ENCODE results near the gene SELENOT. TPM values are rescaled to one million over a fixed set of nuclear protein-coding genes. Genes with fewer than 3 reads are reported as not detected.

The SELENOT gene
- total and polyA plus RNA-seq, 5 donors from 2014 or later, result 102 to 418 (median 307) TPM

DNA sequence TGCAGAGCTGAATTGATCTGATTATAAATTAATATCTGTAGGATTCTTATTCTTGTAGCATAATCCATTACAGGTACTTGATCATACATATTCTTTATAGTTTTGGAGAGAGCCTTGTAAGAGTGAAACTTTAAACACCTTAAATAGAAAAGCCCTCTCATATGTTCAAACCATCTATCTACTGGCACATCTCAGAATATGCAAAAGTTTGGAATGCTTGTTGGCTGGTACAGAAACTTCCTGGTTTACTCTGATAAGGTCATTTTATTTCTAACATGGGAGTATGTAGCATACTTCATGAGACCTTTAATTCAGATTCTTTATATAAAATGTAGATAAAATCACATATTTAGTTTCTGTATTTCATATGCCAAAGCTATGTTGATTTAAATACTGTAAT is 21.9 kb upstream of the SELENOT start:
- Mint-ChIP-seq H3K27me3 (no peaks in the 10 kb centered on the region), H3K36me3 (peaks cover 38% of the 10 kb centered on the region), H3K4me3 (no peak overlapping the region), H3K4me1 (peaks cover 11 to 29% (median 18%) of the 10 kb centered on the region in 4 donors), H3K9me3 (no peaks in the 10 kb centered on the region), H3K27ac (no peak overlapping the region)
- Histone ChIP-seq H3K4me1 (ENCODE audit: control insufficient read depth, insufficient read depth, low read length, poor library complexity, severe bottlenecking) (peaks cover 7% of the 10 kb centered on the region), H3K27ac (ENCODE audit: insufficient read depth, low read length, poor library complexity, severe bottlenecking) (no peak overlapping the region), H3K36me3 (ENCODE audit: control insufficient read depth, insufficient read depth, low read length) (peaks cover 62% of the 10 kb centered on the region), H3K9me3 (ENCODE audit: control insufficient read depth in 2 of 2, low read length in 2 of 2) (no peaks in the 10 kb centered on the region), H3K27me3 (ENCODE audit: control insufficient read depth, insufficient read depth, low read length) (no peaks in the 10 kb centered on the region), H3K4me3 (ENCODE audit: low read depth, low read length) (no peak overlapping the region)
- ATAC-seq (ENCODE audit: low read depth in 2 of 2) (no peak), DNase-seq (no peak)

DNA sequence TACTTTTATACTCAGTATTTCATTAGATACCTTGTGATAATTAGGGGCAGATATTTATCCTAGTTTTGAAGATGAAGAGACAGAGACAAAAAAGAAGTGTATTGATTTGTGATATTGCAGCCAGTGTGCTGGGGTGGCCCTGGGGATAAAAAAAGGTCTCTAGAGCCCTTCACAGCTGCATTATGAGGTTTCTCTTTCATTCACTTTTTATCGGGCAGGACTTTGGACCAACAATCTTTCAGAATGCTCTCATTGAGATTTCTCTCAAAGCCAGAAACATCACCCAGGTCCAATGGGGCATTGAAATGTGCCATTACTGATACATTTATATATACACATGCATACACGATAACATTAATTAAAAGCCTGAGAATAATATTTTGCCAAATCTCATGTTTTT is 20.5 kb upstream of the SELENOT start:
- Histone ChIP-seq H3K4me1 (ENCODE audit: control insufficient read depth, insufficient read depth, low read length, poor library complexity, severe bottlenecking) (peaks cover 7% of the 10 kb centered on the region), H3K27me3 (ENCODE audit: control insufficient read depth, insufficient read depth, low read length) (no peaks in the 10 kb centered on the region), H3K27ac (ENCODE audit: insufficient read depth, low read length, poor library complexity, severe bottlenecking) (no peak overlapping the region), H3K4me3 (ENCODE audit: low read depth, low read length) (peak overlapping the region; percentile 26), H3K9me3 (ENCODE audit: control insufficient read depth in 2 of 2, low read length in 2 of 2) (no peaks in the 10 kb centered on the region), H3K36me3 (ENCODE audit: control insufficient read depth, insufficient read depth, low read length) (peaks cover 53% of the 10 kb centered on the region)
- DNase-seq (no peak), ATAC-seq (ENCODE audit: low read depth in 2 of 2) (no peak)
- peaks cover 7 to 24% (median 15%) of the 10 kb centered on the region in 4 donors for H3K4me1 Mint-ChIP-seq
- no peaks in the 10 kb centered on the region for H3K27me3 Mint-ChIP-seq
- H3K36me3 Mint-ChIP-seq, result peaks cover 28% of the 10 kb centered on the region
- H3K27ac Mint-ChIP-seq, result peak overlapping the region; percentile 32 to 81 (median 63)
- H3K9me3 Mint-ChIP-seq, result no peaks in the 10 kb centered on the region
- H3K4me3 Mint-ChIP-seq, result no peak overlapping the region

DNA sequence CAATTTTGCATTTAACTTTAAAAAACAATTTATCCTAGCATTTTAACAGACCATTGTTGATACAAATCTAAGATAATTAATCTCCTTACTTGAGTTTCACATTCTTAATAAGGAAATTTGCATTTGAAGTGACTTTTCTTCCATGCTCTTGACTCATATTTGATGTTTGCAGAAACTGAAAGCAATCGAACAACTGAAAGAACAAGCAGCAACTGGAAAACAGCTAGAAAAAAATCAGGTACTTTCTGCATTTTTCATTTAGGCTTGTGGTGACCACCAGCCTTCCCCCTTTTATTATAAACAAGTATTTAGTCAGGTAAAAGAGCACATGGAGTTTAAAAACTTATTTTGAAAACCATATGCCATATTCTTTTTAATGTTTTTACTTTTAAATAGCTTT is 20.1 kb upstream of the SELENOT start:
- no peak overlapping the region for H3K4me3 Mint-ChIP-seq
- no peaks in the 10 kb centered on the region for H3K27me3 Mint-ChIP-seq
- peaks cover 24% of the 10 kb centered on the region for H3K36me3 Mint-ChIP-seq
- Histone ChIP-seq H3K9me3 (ENCODE audit: control insufficient read depth in 2 of 2, low read length in 2 of 2) (no peaks in the 10 kb centered on the region), H3K27ac (ENCODE audit: insufficient read depth, low read length, poor library complexity, severe bottlenecking) (peak overlapping the region; percentile 25), H3K4me1 (ENCODE audit: control insufficient read depth, insufficient read depth, low read length, poor library complexity, severe bottlenecking) (peaks cover 7% of the 10 kb centered on the region), H3K27me3 (ENCODE audit: control insufficient read depth, insufficient read depth, low read length) (no peaks in the 10 kb centered on the region), H3K36me3 (ENCODE audit: control insufficient read depth, insufficient read depth, low read length) (peaks cover 50% of the 10 kb centered on the region), H3K4me3 (ENCODE audit: low read depth, low read length) (peak overlapping the region; percentile 26)
- peaks cover 4 to 24% (median 12%) of the 10 kb centered on the region in 4 donors for H3K4me1 Mint-ChIP-seq
- ATAC-seq (ENCODE audit: low read depth in 2 of 2) (no peak), DNase-seq (peak in 1 of 3 donors; percentile 51)
- peak overlapping the region in 2 of 3 donors; percentile 10 to 81 for H3K27ac Mint-ChIP-seq
- H3K9me3 Mint-ChIP-seq, result no peaks in the 10 kb centered on the region

DNA sequence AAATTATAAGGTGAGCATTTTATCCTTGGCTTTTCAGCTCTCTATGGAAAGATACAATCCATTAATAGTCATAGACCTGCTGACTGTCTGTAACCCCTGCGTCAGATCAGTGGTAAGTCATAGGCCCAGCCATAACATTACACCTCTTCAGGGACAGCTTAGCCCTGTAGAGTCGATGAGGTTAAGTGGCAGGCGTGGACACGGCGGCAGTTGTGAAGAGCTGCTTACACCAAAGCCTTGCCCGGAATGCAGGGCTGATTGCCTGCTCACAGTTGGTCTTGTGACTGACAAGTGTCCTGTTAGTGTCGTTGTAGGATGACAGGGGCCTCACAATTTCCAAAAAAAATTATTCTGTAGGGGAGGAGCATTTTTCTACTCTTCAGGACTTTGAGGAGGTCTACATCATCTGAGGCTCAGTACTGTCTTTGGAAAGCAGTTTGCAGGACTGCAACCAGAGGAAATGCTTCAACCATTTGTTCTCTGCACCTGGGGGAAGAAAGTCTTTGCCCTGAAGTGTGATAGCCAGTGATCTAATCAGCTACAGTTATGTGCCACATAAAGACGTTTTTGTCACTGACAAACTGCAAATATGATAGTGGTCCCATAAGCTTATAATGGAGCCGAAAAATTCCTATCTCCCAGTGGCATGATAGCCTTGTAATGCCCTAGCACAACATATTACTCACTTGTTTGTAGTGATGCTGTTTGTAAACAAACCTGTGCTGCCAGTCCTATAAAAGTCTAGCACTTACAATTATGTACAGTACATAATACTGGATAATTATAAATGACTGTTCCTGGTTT is 14.9 kb upstream of the SELENOT start:
- Histone ChIP-seq H3K4me1 (ENCODE audit: control insufficient read depth, insufficient read depth, low read length, poor library complexity, severe bottlenecking) (peaks cover 3% of the 10 kb centered on the region), H3K27me3 (ENCODE audit: control insufficient read depth, insufficient read depth, low read length) (no peaks in the 10 kb centered on the region), H3K9me3 (ENCODE audit: control insufficient read depth in 2 of 2, low read length in 2 of 2) (no peaks in the 10 kb centered on the region), H3K4me3 (ENCODE audit: low read depth, low read length) (no peak overlapping the region), H3K36me3 (ENCODE audit: control insufficient read depth, insufficient read depth, low read length) (peaks cover 25% of the 10 kb centered on the region), H3K27ac (ENCODE audit: insufficient read depth, low read length, poor library complexity, severe bottlenecking) (no peak overlapping the region)
- Mint-ChIP-seq H3K36me3 (peaks cover 13% of the 10 kb centered on the region), H3K4me3 (no peak overlapping the region), H3K4me1 (peaks cover 11 to 19% (median 14%) of the 10 kb centered on the region in 4 donors), H3K9me3 (no peaks in the 10 kb centered on the region), H3K27ac (peak overlapping the region in 1 of 3 donors; percentile 68), H3K27me3 (no peaks in the 10 kb centered on the region)
- no peak for DNase-seq
- no peak for ATAC-seq (ENCODE audit: low read depth in 2 of 2)

DNA sequence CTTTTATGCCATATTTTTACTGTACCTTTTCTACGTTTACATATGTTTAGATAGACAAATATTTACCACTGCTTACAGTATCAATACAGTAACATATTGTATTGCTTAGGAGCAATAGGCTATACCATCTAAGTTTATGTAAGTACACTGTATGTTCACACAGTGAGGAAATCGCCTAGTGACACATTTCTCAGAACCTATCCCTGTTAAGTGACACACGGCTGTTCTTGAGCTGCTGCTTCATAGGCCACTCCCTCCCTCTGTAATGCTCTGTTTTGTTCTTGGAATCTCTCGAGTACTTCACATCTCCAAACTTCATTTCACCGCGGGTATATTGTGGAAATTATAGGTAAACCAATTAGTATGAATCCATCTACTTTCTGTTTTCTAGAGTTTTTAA is 13.4 kb upstream of the SELENOT start:
- Mint-ChIP-seq H3K36me3 (peaks cover 9% of the 10 kb centered on the region), H3K4me1 (peaks cover 7 to 20% (median 13%) of the 10 kb centered on the region in 4 donors), H3K27ac (peak overlapping the region in 2 of 3 donors; percentile 1 to 42), H3K4me3 (no peak overlapping the region), H3K27me3 (no peaks in the 10 kb centered on the region), H3K9me3 (no peaks in the 10 kb centered on the region)
- DNase-seq (peak in 1 of 3 donors; percentile 57), ATAC-seq (ENCODE audit: low read depth in 2 of 2) (peak; percentile 51 to 58)
- Histone ChIP-seq H3K27me3 (ENCODE audit: control insufficient read depth, insufficient read depth, low read length) (no peaks in the 10 kb centered on the region), H3K27ac (ENCODE audit: insufficient read depth, low read length, poor library complexity, severe bottlenecking) (no peak overlapping the region), H3K4me3 (ENCODE audit: low read depth, low read length) (no peak overlapping the region), H3K36me3 (ENCODE audit: control insufficient read depth, insufficient read depth, low read length) (peaks cover 13% of the 10 kb centered on the region), H3K9me3 (ENCODE audit: control insufficient read depth in 2 of 2, low read length in 2 of 2) (no peaks in the 10 kb centered on the region), H3K4me1 (ENCODE audit: control insufficient read depth, insufficient read depth, low read length, poor library complexity, severe bottlenecking) (no peaks in the 10 kb centered on the region)

DNA sequence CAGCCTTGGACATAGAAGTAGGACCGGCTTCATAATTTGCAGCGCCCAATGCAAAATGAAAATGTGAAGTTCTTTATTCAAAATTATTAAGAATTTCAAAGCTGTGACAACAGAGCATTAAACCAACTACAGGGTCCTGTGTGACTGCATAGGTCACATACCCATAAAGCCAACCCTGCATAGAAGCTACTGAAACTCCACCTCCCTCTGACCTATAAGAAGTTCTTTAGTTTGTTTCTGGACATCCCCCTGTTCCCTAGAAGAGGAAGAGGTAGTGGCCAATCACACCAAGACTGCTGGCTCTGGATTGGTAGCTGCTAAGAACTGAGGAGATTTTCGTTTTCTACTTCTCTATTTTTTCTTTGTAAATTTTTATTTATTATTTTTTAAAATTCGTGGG is 9.0 kb upstream of the SELENOT start:
- H3K4me3 ChIP-seq (ENCODE audit: low read depth, low read length), result no peak overlapping the region
- H3K36me3 Mint-ChIP-seq, result no peaks in the 10 kb centered on the region

DNA sequence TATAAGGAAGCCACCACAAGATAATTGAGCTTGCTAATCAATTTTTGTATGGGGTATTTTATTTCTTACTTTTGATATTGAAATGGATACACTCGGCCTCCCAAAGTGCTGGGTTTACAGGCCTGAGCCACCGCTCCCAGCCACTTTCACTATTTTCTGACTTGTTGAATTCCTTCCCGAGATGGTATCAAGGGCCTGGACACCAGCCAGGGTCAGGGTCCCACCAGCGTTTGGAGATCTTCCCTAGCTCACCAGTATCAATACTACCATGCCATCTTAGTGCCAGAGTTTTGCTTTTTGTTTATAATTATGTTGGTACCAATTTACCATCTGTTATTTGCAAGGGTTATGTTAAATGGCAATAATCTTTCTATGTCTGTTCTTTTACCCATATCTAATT is 5.5 kb upstream of the SELENOT start:
- Mint-ChIP-seq H3K27me3 (no peaks in the 10 kb centered on the region), H3K36me3 (peaks cover 6% of the 10 kb centered on the region), H3K4me3 (no peak overlapping the region), H3K27ac (no peak overlapping the region), H3K9me3 (no peaks in the 10 kb centered on the region), H3K4me1 (peaks cover 15 to 27% (median 21%) of the 10 kb centered on the region in 4 donors)
- ATAC-seq (ENCODE audit: low read depth in 2 of 2) (no peak), DNase-seq (no peak)
- H3K36me3 ChIP-seq (ENCODE audit: control insufficient read depth, insufficient read depth, low read length), result no peaks in the 10 kb centered on the region
- H3K4me3 ChIP-seq (ENCODE audit: low read depth, low read length), result no peak overlapping the region
- peaks cover 5% of the 10 kb centered on the region for H3K4me1 ChIP-seq (ENCODE audit: control insufficient read depth, insufficient read depth, low read length, poor library complexity, severe bottlenecking)
- H3K27me3 ChIP-seq (ENCODE audit: control insufficient read depth, insufficient read depth, low read length), result no peaks in the 10 kb centered on the region
- no peak overlapping the region for H3K27ac ChIP-seq (ENCODE audit: insufficient read depth, low read length, poor library complexity, severe bottlenecking)
- no peaks in the 10 kb centered on the region for H3K9me3 ChIP-seq (ENCODE audit: control insufficient read depth in 2 of 2, low read length in 2 of 2)

More for the DNA sequence above, 9.0 kb upstream of the SELENOT start:
- H3K27me3 Mint-ChIP-seq, result no peaks in the 10 kb centered on the region
- ATAC-seq (ENCODE audit: low read depth in 2 of 2) (no peak), DNase-seq (no peak)
- no peaks in the 10 kb centered on the region for H3K9me3 Mint-ChIP-seq
- H3K4me3 Mint-ChIP-seq, result no peak overlapping the region
- Histone ChIP-seq H3K27ac (ENCODE audit: insufficient read depth, low read length, poor library complexity, severe bottlenecking) (no peak overlapping the region), H3K4me1 (ENCODE audit: control insufficient read depth, insufficient read depth, low read length, poor library complexity, severe bottlenecking) (no peaks in the 10 kb centered on the region), H3K36me3 (ENCODE audit: control insufficient read depth, insufficient read depth, low read length) (no peaks in the 10 kb centered on the region), H3K27me3 (ENCODE audit: control insufficient read depth, insufficient read depth, low read length) (no peaks in the 10 kb centered on the region), H3K9me3 (ENCODE audit: control insufficient read depth in 2 of 2, low read length in 2 of 2) (no peaks in the 10 kb centered on the region)
- no peak overlapping the region for H3K27ac Mint-ChIP-seq
- H3K4me1 Mint-ChIP-seq, result peaks cover 0 to 13% (median 10%) of the 10 kb centered on the region in 4 donors

All from CD4-positive, CD25-positive, alpha-beta regulatory T cell (primary cell).